Osteoblast (primary cell): Measurements from ENCODE around the gene TMSB4X. TPM values are rescaled to one million over a fixed set of nuclear protein-coding genes. Genes with fewer than 3 reads are reported as not detected.

ENCODE experiments used
- DNase-seq: peaks from one replicate; pipeline ENCODE4 v3.0.0; 2011; ENCODE audit warnings: low spot score, mixed read lengths; ENCODE audit not compliant: insufficient read length; ENCODE audit errors: missing footprints
- H2AFZ ChIP-seq: 2 replicates; pipeline ENCODE4 v1.6.0; 2011; ENCODE audit warnings: mild to moderate bottlenecking, low read length
- H3K27ac ChIP-seq: 2 replicates; pipeline ENCODE4 v1.5.1; 2011; ENCODE audit warnings: mild to moderate bottlenecking, low read depth, low read length, moderate library complexity
- H3K27me3 ChIP-seq: 2 replicates; pipeline ENCODE4 v1.6.0; 2012; ENCODE audit warnings: mild to moderate bottlenecking, control low read depth, inconsistent platforms, low read length, moderate library complexity; ENCODE audit not compliant: insufficient read depth
- H3K36me3 ChIP-seq: 2 replicates; pipeline ENCODE4 v1.5.1; 2011; ENCODE audit warnings: mild to moderate bottlenecking, low read length, control low read depth, moderate library complexity; ENCODE audit not compliant: insufficient read depth
- H3K4me1 ChIP-seq: 2 replicates; pipeline ENCODE4 v1.5.1; 2011; ENCODE audit warnings: mild to moderate bottlenecking, low read length, control low read depth, moderate library complexity; ENCODE audit not compliant: insufficient read depth
- H3K4me2 ChIP-seq: 2 replicates; pipeline ENCODE4 v1.6.0; 2011; ENCODE audit warnings: mild to moderate bottlenecking, low read length; ENCODE audit not compliant: insufficient read depth
- H3K4me3 ChIP-seq: fragments of 200-600 bp; sonication (generic); 3 replicates; pipeline ENCODE4 v1.5.1; 2012; ENCODE audit warnings: mild to moderate bottlenecking, low read length, inconsistent platforms; ENCODE audit not compliant: insufficient read depth
- H3K79me2 ChIP-seq: 2 replicates; pipeline ENCODE4 v1.6.0; 2012; ENCODE audit warnings: mild to moderate bottlenecking, low read length, control low read depth, inconsistent platforms; ENCODE audit not compliant: insufficient read depth
- H3K9me3 ChIP-seq: 2 replicates; pipeline ENCODE4 v1.5.1; 2011; ENCODE audit warnings: low read depth, low read length, control low read depth
- H4K20me1 ChIP-seq: 2 replicates; pipeline ENCODE4 v1.6.0; 2012; ENCODE audit warnings: mild to moderate bottlenecking, low read length, control low read depth; ENCODE audit not compliant: insufficient read depth
- total RNA-seq: library from RNA; depleted of rRNA; stranded (reverse); fragments of >200 nt; gene quantifications from 2 replicates; pipeline ENCODE4 v1.2.3, GENCODE V29; 2012
- TF ChIP-seq, protein P1 (sequence below): IDR thresholded peaks from 2 replicates; pipeline ENCODE4 v1.5.1; 2011; ENCODE audit warnings: mild to moderate bottlenecking, low read depth, low read length, moderate library complexity; ENCODE audit errors: extremely low read depth

TMSB4X gene
- total RNA-seq, 1 donor, result 5,120 TPM

GRCh38 chrX:12970691-12971202, 4.2 kb upstream of the TMSB4X start:
- peaks cover 8% of the 10 kb centered on the region for H3K79me2 ChIP-seq
- DNase-seq, result peak; percentile 91
- peak overlapping the region; percentile 67 for H3K4me2 ChIP-seq
- H3K36me3 ChIP-seq, result no peaks in the 10 kb centered on the region
- H3K4me3 ChIP-seq, result no peak overlapping the region
- peak overlapping the region; percentile 69 for H2AFZ ChIP-seq
- H4K20me1 ChIP-seq, result peaks cover 8% of the 10 kb centered on the region
- TF ChIP-seq, protein P1, sequence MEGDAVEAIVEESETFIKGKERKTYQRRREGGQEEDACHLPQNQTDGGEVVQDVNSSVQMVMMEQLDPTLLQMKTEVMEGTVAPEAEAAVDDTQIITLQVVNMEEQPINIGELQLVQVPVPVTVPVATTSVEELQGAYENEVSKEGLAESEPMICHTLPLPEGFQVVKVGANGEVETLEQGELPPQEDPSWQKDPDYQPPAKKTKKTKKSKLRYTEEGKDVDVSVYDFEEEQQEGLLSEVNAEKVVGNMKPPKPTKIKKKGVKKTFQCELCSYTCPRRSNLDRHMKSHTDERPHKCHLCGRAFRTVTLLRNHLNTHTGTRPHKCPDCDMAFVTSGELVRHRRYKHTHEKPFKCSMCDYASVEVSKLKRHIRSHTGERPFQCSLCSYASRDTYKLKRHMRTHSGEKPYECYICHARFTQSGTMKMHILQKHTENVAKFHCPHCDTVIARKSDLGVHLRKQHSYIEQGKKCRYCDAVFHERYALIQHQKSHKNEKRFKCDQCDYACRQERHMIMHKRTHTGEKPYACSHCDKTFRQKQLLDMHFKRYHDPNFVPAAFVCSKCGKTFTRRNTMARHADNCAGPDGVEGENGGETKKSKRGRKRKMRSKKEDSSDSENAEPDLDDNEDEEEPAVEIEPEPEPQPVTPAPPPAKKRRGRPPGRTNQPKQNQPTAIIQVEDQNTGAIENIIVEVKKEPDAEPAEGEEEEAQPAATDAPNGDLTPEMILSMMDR, result peak; percentile 66
- no peaks in the 10 kb centered on the region for H3K9me3 ChIP-seq
- H3K27me3 ChIP-seq, result no peaks in the 10 kb centered on the region
- peaks cover 5% of the 10 kb centered on the region for H3K4me1 ChIP-seq
- peak overlapping the region; percentile 7 for H3K27ac ChIP-seq

DNA sequence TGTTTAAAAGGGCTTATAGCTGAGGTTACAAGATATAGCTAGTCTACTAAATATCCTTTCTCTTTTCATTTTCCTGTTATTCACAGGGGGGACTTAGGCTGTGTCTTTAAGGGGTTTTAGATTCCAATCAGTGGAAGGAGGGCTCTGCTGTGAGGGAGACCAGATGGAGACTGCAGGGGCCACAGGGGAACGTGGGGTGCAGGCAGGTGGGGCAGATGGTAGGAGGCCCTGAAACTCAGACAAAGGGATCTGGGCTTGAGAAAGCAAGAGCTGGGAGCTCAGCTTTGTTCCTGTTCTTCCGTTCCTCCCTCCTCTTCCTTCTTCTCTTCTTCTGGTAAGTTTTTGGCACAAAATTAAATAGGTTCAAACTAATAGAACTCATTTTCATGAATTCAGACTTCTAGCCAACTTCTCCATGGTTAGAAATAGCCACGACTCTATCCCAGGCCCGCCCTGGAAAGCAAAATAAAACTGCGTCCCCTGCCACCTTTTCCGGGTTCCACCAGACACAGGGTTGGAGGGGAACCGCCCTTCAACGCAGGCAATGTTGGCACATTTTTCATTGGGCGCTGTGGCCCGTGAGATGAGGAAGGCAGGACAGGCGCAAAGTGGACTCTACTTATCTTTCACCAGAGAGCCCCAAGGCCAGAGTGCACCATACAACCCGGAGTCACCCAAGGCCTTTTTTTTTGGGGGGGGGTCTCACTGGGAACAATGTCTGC, 3.5 kb upstream of the TMSB4X start:
- TF ChIP-seq, protein P1, result no peak
- Histone ChIP-seq H3K4me2 (no peak overlapping the region), H4K20me1 (peaks cover 8% of the 10 kb centered on the region), H2AFZ (peak overlapping the region; percentile 69), H3K9me3 (no peaks in the 10 kb centered on the region), H3K79me2 (peaks cover 12% of the 10 kb centered on the region), H3K4me3 (no peak overlapping the region), H3K4me1 (peaks cover 5% of the 10 kb centered on the region), H3K27me3 (no peaks in the 10 kb centered on the region), H3K27ac (peak overlapping the region; percentile 7), H3K36me3 (no peaks in the 10 kb centered on the region)
- DNase-seq, result no peak

DNA sequence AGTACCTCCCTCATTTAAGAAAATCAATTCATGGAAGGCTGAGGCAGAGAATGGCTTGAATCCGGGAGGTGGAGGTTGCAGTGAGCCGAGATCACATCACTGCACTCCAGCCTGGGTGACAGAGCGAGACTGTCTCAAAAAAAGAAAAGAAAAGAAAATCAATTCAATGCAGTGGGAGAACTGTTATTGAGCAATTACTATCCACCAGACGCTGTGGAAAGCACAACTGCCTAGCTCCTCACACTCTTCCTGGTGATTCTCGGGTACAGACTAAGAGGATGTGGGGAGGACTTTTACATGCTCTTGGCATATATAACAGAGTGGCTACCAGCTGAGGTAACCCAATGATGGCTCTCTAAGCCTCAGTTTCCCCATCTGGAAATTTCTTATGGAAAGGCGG, 2.7 kb upstream of the TMSB4X start:
- Histone ChIP-seq H3K79me2 (peaks cover 14% of the 10 kb centered on the region), H3K27ac (no peak overlapping the region), H3K36me3 (peaks cover 3% of the 10 kb centered on the region), H3K4me2 (no peak overlapping the region), H3K9me3 (no peaks in the 10 kb centered on the region), H2AFZ (no peak overlapping the region), H3K27me3 (no peaks in the 10 kb centered on the region), H3K4me3 (no peak overlapping the region), H3K4me1 (peaks cover 5% of the 10 kb centered on the region), H4K20me1 (peaks cover 8% of the 10 kb centered on the region)
- DNase-seq, result no peak
- TF ChIP-seq, protein P1, result no peak

DNA sequence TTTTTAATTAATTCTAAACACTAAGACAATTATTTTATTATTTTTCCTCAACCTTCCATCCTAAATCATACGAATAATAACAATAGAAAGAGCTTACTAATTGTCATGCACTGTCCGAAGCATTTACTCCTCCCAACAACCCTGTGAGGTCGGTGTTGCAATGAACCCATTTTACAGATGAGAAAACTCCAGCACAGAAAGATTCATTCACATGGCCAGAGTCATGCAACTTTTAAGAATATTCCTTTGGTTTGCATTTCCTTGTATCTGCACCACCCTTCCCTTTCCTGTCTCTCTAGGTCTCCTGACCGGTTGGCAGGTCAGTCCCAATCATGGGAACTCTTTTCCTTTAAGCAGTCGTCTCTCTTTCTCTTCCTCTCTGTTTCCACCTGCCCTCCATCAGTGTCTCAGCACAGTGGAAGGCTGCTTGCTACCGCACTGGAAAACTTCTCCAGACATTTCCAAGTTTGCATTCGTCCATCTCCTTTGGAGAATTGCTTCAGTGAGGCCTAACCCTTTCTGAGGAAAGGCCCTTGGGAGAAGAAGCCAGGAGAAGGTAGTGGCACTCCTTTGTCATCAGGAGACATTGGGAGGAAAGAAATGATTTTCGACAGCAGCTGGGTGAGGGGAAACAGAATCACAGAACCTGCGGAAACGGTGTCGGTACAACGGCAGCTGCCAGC, 1.9 kb upstream of the TMSB4X start:
- Histone ChIP-seq H3K9me3 (no peaks in the 10 kb centered on the region), H3K4me1 (peaks cover 5% of the 10 kb centered on the region), H3K4me2 (no peak overlapping the region), H3K27ac (no peak overlapping the region), H4K20me1 (peaks cover 8% of the 10 kb centered on the region), H3K79me2 (peaks cover 16% of the 10 kb centered on the region), H3K36me3 (peaks cover 7% of the 10 kb centered on the region), H2AFZ (no peak overlapping the region), H3K4me3 (no peak overlapping the region), H3K27me3 (no peaks in the 10 kb centered on the region)
- peak; percentile 35 for DNase-seq
- TF ChIP-seq, protein P1, result no peak
